Measurements from ENCODE around the gene STRBP.
A peak's percentile ranks its signal among the peaks of the same experiment; 100 is the strongest.

Gene STRBP

GRCh38 chr9:123096987-123097386 is 171.4 kb downstream of the STRBP start:
- no peak for DNase-seq (ENCODE audit: low read depth)
- no peak overlapping the region for H3K4me3 ChIP-seq (ENCODE audit: low read depth, low read length)

DNA sequence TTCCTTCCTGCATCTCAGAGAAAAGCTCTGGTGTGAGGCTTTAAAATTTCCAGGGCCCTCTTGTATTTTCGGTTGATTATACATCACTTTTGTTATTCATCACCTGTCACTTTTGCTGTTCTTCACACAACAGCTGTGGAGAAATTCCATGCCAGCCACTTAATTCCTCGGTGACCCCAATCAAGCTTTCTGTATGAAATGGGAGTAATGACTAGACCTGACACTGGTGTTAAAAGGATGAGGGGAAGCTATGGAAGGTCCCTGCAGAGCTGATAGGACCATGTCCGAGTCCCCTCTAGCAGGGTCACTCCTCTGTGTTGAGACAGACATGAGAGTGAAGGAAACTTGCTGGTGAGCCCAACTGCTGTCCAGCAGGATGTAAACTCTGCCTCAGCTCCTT is 175.2 kb downstream of the STRBP start:
- H3K4me3 ChIP-seq (ENCODE audit: low read depth, low read length), result no peak overlapping the region
- DNase-seq (ENCODE audit: low read depth), result no peak
- TF ChIP-seq, protein P1, sequence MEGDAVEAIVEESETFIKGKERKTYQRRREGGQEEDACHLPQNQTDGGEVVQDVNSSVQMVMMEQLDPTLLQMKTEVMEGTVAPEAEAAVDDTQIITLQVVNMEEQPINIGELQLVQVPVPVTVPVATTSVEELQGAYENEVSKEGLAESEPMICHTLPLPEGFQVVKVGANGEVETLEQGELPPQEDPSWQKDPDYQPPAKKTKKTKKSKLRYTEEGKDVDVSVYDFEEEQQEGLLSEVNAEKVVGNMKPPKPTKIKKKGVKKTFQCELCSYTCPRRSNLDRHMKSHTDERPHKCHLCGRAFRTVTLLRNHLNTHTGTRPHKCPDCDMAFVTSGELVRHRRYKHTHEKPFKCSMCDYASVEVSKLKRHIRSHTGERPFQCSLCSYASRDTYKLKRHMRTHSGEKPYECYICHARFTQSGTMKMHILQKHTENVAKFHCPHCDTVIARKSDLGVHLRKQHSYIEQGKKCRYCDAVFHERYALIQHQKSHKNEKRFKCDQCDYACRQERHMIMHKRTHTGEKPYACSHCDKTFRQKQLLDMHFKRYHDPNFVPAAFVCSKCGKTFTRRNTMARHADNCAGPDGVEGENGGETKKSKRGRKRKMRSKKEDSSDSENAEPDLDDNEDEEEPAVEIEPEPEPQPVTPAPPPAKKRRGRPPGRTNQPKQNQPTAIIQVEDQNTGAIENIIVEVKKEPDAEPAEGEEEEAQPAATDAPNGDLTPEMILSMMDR (conservative IDR thresholded peaks at IDR 0.05; ENCODE audit: low read depth, low read length), result no peak

More at GRCh38 chr9:123096987-123097386, 171.4 kb downstream of the STRBP start:
- TF ChIP-seq, protein P1 (conservative IDR thresholded peaks at IDR 0.05; ENCODE audit: low read depth, low read length), result no peak

DNA sequence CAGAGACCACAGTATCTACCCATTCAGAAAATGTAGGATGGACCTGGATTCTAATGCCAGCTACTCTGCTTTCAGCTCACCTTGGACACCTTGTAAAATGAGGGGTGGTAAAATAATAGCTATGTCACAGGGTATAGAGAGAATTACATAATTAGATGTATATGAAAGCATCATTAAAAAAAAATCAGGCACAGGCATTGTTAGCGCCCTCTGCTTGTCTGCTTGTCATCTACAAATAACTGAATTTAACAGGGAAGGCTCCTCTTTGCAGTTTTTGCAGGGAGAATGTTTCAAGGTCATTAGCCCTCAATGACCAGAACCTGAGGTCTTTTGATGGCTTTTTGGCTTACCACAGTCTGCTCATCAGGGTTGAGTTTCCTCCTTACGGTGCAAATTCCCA is 176.9 kb downstream of the STRBP start:
- TF ChIP-seq, protein P1 (conservative IDR thresholded peaks at IDR 0.05; ENCODE audit: low read depth, low read length), result peak; percentile 48
- H3K4me3 ChIP-seq (ENCODE audit: low read depth, low read length), result no peak overlapping the region
- DNase-seq (ENCODE audit: low read depth), result no peak

DNA sequence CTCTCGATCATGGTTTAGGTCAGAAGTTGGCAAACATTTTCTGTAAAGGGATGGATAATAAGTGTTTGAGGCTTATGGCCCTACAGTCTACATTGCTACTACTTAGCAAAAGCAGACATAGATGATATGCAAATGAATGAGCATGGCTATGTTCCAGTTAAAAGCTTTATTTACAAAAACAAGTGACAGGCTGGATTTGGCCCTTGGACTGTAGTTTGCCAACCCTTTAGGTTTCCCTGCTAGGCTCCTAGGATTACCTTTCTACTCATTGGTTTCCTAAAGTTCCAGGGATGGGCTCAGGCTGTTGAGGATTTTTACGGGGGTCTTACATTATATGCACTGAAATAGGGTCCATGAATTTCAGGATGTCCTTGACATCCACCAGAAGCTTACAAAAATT is 177.4 kb downstream of the STRBP start:
- DNase-seq (ENCODE audit: low read depth), result no peak
- no peak overlapping the region for H3K4me3 ChIP-seq (ENCODE audit: low read depth, low read length)
- TF ChIP-seq, protein P1 (conservative IDR thresholded peaks at IDR 0.05; ENCODE audit: low read depth, low read length), result no peak

- DNase-seq (ENCODE audit: low read depth), result no peak
- TF ChIP-seq, protein P1 (conservative IDR thresholded peaks at IDR 0.05; ENCODE audit: low read depth, low read length), result no peak
- no peak overlapping the region for H3K4me3 ChIP-seq (ENCODE audit: low read depth, low read length)
Measured at GRCh38 chr9:123090198-123090896, 178.0 kb downstream of the STRBP start.

- no peak for DNase-seq (ENCODE audit: low read depth)
- no peak overlapping the region for H3K4me3 ChIP-seq (ENCODE audit: low read depth, low read length)
- TF ChIP-seq, protein P1 (conservative IDR thresholded peaks at IDR 0.05; ENCODE audit: low read depth, low read length), result no peak
Measured at GRCh38 chr9:123089790-123090189, 178.6 kb downstream of the STRBP start.

GRCh38 chr9:123089040-123089439 is 179.3 kb downstream of the STRBP start:
- H3K4me3 ChIP-seq (ENCODE audit: low read depth, low read length), result no peak overlapping the region
- no peak for DNase-seq (ENCODE audit: low read depth)
- TF ChIP-seq, protein P1 (conservative IDR thresholded peaks at IDR 0.05; ENCODE audit: low read depth, low read length), result no peak
